ENCODE results near the gene GPR52. TPM values are rescaled to one million over a fixed set of nuclear protein-coding genes. Genes with fewer than 3 reads are reported as not detected.

The GPR52 gene
- total RNA-seq (2022; extraction: Qiagen RNA extraction; ENCODE audit: low read depth): 0.13 TPM in 1 of 5 replicates, not detected in the others

GRCh38 chr1:174447866-174448530, at the start of gene GPR52:
Gene GPR52 (plus strand): TSS chr1:174447964. CDS start chr1:174448112, 148 bp downstream.

Data from A549 treated with ZK216348 at 1 μM for 4 hours (cell line).